GM15510 (cell line): Measurements from ENCODE around the gene AMFR.

Source experiments
- POLR2A ChIP-seq: IDR thresholded peaks from 3 replicates; pipeline ENCODE4 v1.6.1; 2011; ENCODE audit warnings: borderline replicate concordance; ENCODE audit not compliant: insufficient read length; ENCODE audit errors: extremely low read depth

Gene AMFR

DNA sequence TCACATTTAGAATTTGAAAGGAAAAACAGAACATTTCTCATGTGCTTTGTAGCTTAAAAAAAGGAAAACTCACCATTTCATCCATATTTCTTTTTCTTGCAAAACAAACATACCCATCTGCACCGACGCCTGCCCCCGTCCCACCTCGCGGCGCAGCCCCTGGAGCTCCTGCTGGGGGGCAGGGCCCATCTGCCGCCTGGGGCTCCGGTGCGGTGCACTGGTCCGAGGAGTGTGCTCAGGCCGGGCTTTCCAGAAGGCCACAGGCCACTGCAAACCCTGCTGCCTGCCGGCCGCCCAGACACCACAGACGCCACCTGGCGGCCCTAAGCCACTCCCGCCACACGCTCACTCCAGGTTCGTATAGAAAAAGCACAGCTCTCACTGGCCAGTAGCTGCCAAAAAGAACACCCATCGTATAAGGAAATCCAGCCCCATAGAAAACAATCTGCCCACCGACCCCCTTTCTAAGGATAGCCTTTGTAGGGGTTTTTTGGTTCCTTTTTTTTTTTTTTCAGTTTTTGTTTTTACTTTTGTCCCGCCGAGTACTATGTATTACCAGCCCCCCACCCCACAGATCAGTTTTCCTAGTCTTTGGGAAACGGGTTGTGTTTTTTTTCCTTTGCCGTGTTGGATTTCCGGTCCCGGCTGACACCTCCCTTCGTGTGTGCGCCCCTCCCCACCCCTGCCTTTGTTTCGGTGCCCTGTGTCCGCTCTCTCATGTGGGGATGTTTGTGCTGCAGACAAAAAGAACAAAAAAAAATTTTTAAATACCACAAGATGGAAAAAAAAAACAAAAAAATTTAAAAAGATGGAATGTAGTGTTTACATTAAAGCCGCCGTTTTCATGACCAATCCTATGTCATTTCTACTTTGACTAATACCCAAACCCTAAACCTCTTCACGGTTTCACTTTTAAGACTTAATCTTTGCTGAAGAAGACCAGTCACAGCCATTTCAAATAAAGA is 68.8 kb downstream of the AMFR start:
- peak; percentile 17 for TF ChIP-seq POLR2A

DNA sequence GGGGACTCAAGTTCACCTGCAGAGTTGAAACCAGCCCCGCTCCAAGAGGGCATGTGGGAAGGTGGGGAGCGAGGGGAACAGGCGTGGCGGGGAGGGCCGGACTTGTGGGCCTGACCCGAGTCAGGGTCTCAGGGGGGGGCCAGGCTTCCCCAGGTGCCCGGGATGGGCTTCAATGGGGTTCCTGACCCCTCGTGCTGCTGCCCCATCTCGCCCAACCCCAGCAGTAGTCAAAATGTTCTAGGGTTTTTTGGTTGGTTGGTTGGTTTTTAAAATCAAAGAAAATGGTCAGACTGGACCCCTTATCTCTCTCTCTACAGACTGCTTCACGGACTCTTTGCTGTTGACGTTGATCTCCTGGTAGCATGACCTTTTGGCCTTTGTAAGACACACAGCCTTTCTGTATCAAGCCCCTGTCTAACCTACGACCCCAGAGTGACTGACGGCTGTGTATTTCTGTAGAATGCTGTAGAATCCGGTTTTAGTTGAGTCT is 69.5 kb downstream of the AMFR start:
- no peak for TF ChIP-seq POLR2A

DNA sequence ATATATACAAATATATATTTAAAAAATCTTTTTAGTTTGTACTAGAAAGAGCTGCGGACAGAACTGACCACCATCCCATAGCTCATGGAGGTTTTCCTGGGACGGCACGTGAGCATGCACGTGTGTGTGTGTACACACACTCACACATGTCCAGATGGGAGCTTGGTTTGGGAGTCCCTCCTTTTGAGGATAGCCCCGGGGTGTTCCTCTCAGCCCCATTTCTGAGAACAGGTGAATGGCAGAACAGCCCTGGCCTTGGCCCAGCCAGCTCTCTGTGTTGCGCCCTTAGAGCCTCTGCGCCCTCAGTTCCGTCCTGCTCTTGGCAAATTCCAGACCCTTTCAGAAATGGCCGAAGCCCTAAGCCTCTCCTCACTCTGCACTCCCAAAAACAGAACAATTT is 70.1 kb downstream of the AMFR start:
- no peak for TF ChIP-seq POLR2A

DNA sequence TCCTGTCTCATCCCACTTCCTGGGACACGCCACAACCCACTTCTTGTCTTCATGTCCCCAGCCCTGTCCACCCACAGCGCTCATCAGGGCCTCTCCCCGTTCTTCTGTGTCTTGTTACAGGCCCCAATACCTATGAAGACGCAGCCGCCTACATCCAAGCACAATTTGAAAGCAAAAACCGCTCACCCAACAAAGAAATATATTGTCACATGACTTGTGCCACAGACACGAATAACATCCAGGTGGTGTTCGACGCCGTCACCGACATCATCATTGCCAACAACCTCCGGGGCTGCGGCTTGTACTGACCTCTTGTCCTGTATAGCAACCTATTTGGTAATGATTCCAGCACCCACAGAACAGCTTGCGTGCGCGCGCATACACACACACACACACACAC is 70.6 kb downstream of the AMFR start:
- no peak for TF ChIP-seq POLR2A

DNA sequence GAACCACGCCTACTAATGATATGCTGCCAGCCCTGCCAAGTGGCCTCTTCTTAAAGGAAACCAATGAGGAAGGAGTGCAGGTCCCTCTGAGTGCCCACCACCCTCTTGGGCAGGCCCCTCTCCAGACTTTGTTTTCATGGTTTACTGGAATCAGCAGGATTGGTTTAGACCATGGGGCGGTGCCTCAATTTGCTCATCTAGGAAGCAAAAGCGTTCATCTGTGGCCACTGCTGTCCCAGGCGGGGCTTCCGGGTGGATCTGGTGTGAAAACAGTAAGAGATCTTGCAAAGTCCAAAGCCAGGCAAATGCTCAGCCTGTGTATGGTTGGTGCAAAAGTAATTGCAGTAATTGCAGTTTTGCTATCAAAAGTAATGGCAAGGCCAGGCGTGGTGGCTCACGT is 71.3 kb downstream of the AMFR start:
- no peak for TF ChIP-seq POLR2A

DNA sequence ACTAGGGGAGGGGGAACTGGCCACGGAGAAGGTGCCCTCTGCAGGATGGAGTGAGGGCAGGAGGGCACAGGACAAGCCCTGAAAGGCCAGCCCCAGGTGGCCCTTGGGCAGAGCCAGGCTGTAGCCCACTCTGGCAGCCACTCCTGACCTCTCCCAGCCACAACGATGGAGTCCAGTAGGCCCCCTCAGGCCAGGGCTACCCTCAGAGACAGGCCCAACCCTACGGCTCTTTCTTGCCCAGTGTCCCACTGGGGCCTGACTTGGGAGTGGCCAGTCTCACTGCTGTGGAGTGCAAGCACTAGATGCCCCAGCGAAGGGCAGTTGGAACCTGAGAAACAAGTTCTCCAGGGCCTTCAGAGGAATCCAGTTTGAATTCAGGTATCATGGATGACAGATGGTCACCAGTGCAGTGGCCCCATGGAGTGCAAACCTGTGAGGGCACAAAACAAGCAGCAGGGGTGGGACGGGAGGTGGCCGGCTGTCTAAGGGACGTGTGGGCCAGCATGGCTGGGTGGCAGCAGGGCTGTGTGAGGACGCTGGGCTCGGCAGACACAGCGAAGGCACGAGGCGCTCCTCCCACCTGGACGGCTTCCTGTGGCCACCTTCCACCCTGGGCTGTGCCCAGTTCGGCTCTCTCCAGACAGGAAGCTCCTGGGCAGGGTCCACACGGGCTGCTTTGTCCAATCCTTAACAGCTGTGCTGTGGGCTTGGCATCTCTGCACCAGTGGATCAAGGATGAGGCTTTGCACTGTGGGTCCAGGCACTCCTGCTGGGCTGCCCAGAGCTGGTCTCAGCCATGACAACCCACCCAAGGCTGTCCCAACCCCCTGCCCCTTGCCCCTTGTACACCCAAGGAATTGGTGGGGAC is 72.1 kb downstream of the AMFR start:
- TF ChIP-seq POLR2A = no peak

DNA sequence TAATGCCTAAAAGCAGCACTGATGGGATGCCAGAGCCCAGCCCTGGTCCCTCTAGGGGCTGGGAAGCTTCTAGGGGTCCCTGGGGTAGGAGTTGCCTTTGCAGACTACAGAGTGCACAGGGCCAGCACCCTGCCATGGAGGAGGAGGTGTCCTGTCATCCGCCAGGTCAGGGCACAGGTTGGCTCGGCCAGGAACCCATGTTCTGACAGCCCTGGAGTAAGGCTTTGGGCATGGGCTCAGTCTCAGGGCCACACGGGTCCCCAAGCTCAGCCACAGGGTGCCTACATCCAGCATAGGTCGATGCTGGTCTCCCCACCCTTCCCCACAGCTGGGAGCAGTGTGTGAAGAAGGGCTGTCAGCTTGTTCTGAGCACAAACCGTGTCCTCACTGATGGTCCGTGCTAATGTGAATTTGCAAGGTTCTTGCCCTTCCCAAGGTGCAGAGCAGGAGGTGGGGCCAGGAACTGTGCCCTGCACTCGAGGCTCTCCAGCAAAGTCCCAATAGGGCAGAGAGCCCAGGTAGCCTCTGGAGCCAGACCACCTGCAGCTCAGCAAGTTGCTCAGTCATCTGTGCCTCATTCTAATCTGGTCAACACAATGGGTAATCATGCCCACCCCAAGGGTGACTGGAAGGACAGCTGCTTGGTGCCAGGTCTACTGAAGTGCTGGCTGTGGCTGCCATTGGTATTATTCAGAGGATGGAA is 72.8 kb downstream of the AMFR start:
- TF ChIP-seq POLR2A = no peak

DNA sequence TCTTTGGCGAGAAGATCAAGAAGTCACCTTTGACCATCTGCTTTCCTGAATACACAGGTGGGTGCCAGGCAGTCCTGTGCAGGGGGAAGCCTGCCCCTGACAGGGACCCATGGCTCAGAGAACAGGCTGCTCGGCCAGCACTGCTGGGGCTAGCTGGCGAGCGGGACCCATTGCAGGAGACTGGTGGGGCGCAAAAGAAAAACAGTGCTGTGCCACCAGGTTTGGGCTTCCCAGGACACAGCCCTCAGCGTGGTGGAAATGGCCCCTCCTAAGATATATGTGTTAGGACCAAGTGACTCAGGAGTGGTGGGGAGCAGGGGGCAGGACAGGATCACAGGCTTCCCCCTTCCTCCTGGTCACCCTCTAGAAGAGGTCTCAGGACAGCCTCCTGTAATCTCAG is 73.9 kb downstream of the AMFR start:
- no peak for TF ChIP-seq POLR2A

DNA sequence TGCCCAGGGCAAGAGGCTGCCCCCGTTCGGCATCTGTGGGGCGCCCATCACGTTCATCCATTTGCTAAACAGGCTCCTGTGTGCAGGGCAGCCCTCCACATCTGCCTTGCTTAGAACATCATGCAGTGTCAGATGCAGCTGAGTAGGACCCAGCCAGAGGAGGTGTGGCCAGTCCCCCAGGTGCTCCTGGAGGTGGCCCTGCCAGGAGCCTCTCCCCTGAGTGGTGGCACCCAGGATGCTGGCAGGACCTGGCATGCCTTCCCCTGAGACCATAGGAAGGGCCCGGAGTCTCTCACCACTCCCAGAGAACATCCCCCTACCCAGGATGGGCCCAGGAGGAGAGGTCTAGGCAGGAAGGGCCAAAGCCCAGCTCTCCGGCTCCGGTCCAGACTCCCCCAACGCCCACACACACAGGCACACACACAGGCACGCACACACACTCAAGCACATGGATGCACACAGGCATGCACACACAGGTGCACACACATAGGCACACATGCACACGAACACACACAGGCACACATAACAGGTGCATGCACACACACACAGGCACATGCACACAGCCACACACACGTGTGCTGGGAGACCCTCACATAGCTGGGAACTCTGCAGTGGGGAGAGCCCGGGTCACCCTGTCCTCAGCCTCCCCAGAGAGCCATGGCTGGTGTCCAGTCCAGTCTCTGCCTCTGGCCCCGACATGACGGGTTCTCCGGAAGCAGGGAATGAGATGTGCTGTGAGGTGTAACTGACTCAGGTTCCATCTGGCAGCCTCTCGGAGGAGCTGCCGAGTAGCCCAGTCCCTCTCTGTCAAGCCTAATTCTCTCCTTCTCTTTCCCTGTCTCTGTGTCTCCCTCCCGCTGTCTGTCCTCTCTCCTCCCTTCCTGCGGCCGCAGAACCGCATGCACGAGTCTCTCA is 74.6 kb downstream of the AMFR start:
- TF ChIP-seq POLR2A = no peak

DNA sequence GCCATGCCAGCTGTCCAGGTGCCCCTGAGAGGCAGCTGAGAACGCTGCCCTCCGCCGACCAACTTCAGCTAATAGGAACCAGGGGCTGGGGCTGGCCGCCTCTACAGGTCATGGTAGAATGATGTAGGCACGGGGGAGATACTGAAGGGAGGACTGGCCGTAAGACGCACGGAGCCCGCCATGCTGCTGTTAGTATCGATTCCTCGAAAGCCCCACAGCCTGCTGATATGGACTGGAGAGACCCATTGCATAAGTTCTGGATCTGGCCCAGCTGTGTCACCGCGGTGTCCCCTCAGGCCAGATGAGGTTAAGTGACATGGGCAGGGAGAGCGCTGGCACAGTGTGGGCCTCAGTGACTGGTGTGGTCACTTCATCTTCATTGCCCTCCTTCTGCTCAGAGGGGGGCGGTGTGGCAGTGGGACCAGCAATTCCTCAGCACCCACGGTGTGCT is 75.6 kb downstream of the AMFR start:
- no peak for TF ChIP-seq POLR2A

DNA sequence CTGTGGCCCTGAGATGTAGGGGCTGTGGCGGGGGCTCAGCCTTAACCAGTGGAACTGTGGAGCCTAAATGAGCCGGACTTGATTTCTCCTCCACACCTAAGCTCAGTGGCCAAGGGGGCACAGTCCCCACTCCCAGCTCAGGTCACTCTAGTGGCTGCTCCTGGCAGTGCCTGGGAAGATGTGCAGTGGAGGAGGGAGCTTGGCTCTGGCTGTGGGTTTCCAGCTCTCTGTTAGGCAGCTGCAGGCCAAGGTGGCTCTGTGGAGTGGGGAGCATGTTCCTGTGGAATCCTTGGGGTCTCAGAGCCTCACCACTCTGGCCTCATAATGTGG is 76.3 kb downstream of the AMFR start:
- TF ChIP-seq POLR2A = no peak

DNA sequence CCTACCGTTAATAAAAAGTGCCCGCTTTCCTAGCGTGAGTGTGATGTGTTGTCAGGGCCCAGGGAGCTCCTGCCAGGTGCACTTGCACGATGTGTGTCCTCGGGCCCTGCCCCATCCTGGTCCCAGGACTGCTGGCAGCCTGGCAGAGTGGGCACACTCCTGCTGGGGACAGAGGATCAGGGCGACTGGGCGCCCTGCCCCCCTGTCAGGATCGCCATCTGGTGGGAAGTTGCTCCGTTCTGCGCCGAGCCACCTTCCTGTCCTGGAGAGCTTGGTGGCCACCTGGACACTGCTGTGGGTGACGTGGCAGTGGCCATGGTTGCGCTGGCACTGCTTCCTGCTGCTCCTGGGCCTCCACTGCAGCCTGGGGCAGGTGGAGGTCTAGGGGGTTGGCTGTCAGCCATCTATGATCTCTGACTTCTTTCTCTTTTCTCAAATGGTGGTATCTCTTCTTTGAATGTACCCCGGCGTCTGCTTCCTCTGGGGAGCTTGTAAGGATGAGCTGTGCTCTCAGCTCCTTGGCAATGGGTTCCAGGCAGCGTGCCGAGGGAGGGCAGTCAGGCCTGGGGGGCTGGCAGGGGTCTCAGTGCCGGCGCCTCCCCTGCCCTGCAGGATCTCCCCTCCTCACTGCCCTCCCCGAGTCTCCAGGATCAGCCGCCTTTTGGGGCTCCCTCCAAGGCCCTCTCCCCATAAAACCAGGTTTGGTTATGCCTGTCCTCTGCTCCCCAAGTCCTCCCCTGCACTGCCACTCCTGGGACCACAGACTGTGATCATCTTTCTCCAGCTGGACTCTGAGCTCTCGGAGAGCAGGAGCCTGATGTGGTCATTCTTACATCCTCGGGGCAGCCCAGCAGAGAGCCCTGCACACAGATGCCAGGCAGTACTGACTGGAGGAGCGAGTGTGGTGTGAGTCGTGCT is 76.9 kb downstream of the AMFR start:
- TF ChIP-seq POLR2A = no peak

DNA sequence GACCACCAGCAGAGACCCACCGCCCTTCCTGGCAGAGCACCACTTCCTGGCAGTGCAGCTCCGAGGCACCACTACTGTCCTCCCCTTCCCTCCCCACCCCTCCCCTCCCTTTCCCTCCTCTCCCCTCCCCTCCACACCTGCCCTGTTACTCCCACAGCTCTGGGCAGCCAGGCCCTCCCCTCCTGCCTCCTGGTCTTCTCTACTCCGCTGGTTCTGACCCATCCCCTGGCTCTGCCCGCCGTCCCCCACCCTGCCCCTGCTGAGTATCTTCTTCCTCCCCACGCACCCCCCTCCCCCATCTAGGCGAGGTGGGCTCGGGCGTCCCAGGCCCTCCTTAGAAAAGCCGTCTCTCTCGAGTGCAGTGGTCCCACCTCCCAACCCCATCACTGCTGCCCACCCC is 77.7 kb downstream of the AMFR start:
- no peak for TF ChIP-seq POLR2A

DNA sequence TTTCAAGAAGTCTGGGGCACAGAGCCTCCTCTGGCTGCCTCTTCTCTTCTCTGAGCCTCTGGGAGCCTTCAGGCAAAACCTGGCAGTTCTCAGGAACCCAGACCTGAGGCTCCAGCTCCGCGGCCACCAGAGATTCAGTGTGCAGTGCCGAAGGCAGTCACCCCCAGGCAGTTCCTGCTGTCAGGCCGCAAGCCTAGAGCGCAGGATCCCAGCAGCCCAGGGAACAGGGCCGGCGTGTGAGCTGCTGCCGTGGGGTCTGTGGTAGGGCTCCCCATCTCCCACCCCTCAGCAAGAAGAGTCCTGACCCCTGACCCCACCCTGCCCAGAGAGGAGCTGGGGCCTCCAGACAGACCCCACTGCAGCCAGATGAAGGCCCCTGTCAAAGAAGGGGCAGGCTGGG is 78.2 kb downstream of the AMFR start:
- no peak for TF ChIP-seq POLR2A
